ENCODE data around the gene KIF12.

Gene KIF12

GRCh38 chr9:114057161-114057885, 41.8 kb downstream of the KIF12 start:
- Histone ChIP-seq H3K4me3 (ENCODE audit: low read depth, low read length) (no peak overlapping the region), H3K36me3 (no peaks in the 10 kb centered on the region), H3K27ac (no peak overlapping the region), H3K27me3 (ENCODE audit: insufficient read depth, low read depth, severe bottlenecking) (no peaks in the 10 kb centered on the region), H3K9me3 (ENCODE audit: severe bottlenecking) (no peaks in the 10 kb centered on the region)
- no peak for TF ChIP-seq CTCF (IDR thresholded peaks at IDR 0.05; ENCODE audit: low read depth, low read length)
- no peak for DNase-seq

GRCh38 chr9:114056527-114056926, 42.6 kb downstream of the KIF12 start:
- H3K9me3 ChIP-seq (ENCODE audit: severe bottlenecking): no peaks in the 10 kb centered on the region
- H3K36me3 ChIP-seq: no peaks in the 10 kb centered on the region
- no peak overlapping the region for H3K4me3 ChIP-seq (ENCODE audit: low read depth, low read length)
- TF ChIP-seq CTCF (IDR thresholded peaks at IDR 0.05; ENCODE audit: low read depth, low read length): no peak
- H3K27me3 ChIP-seq (ENCODE audit: insufficient read depth, low read depth, severe bottlenecking): no peaks in the 10 kb centered on the region
- no peak overlapping the region for H3K27ac ChIP-seq
- DNase-seq: no peak

GRCh38 chr9:114055894-114056293, 43.2 kb downstream of the KIF12 start:
- DNase-seq: no peak
- TF ChIP-seq CTCF (IDR thresholded peaks at IDR 0.05; ENCODE audit: low read depth, low read length): no peak
- Histone ChIP-seq H3K36me3 (no peaks in the 10 kb centered on the region), H3K27me3 (ENCODE audit: insufficient read depth, low read depth, severe bottlenecking) (no peaks in the 10 kb centered on the region), H3K9me3 (ENCODE audit: severe bottlenecking) (no peaks in the 10 kb centered on the region), H3K4me3 (ENCODE audit: low read depth, low read length) (no peak overlapping the region), H3K27ac (no peak overlapping the region)

GRCh38 chr9:114055061-114055460, 44.0 kb downstream of the KIF12 start:
- no peak for DNase-seq
- Histone ChIP-seq H3K27ac (no peak overlapping the region), H3K36me3 (no peaks in the 10 kb centered on the region), H3K27me3 (ENCODE audit: insufficient read depth, low read depth, severe bottlenecking) (no peaks in the 10 kb centered on the region), H3K9me3 (ENCODE audit: severe bottlenecking) (no peaks in the 10 kb centered on the region), H3K4me3 (ENCODE audit: low read depth, low read length) (no peak overlapping the region)
- no peak for TF ChIP-seq CTCF (IDR thresholded peaks at IDR 0.05; ENCODE audit: low read depth, low read length)

GRCh38 chr9:114054191-114054690, 44.9 kb downstream of the KIF12 start:
- no peaks in the 10 kb centered on the region for H3K36me3 ChIP-seq
- no peak overlapping the region for H3K4me3 ChIP-seq (ENCODE audit: low read depth, low read length)
- no peak for DNase-seq
- H3K9me3 ChIP-seq (ENCODE audit: severe bottlenecking): no peaks in the 10 kb centered on the region
- H3K27ac ChIP-seq: no peak overlapping the region
- no peak for TF ChIP-seq CTCF (IDR thresholded peaks at IDR 0.05; ENCODE audit: low read depth, low read length)
- no peaks in the 10 kb centered on the region for H3K27me3 ChIP-seq (ENCODE audit: insufficient read depth, low read depth, severe bottlenecking)
